AG09309 (cell line): ENCODE data around the gene ATG10.
"Not testable (repeated sequence)": the region's sequence is repeated elsewhere in the genome, so short reads cannot be mapped to it uniquely, and the experiment has no call there.

ENCODE experiments used
- DNase-seq: peaks from one replicate; pipeline ENCODE4 v3.0.0-alpha.2; 2010; ENCODE audit warnings: low read depth
- H3K4me3 ChIP-seq: 2 replicates; pipeline ENCODE4 v1.5.1; 2011; ENCODE audit warnings: mild to moderate bottlenecking, low read depth, low read length, moderate library complexity; ENCODE audit not compliant: control insufficient read depth
- CTCF ChIP-seq: IDR thresholded peaks from 2 replicates; pipeline ENCODE4 v1.5.1; 2011; ENCODE audit warnings: mild to moderate bottlenecking, low read depth, low read length, inconsistent platforms; ENCODE audit not compliant: insufficient read depth, control insufficient read depth; ENCODE audit errors: missing control alignments

Gene ATG10

GRCh38 chr5:82109013-82109412 lies 137.2 kb downstream of the ATG10 start:
- no peak for DNase-seq
- TF ChIP-seq CTCF: no peak
- H3K4me3 ChIP-seq: no peak overlapping the region

GRCh38 chr5:82109915-82110314 lies 138.1 kb downstream of the ATG10 start:
- not testable (repeated sequence) for H3K4me3 ChIP-seq, DNase-seq

- DNase-seq: peak; percentile 14
- no peak overlapping the region for H3K4me3 ChIP-seq
- TF ChIP-seq CTCF: no peak
Observed at GRCh38 chr5:82111191-82111590, 139.4 kb downstream of the ATG10 start.

GRCh38 chr5:82115858-82116257 lies 144.0 kb downstream of the ATG10 start:
- DNase-seq: no peak
- no peak for TF ChIP-seq CTCF
- no peak overlapping the region for H3K4me3 ChIP-seq

- no peak for TF ChIP-seq CTCF
- no peak overlapping the region for H3K4me3 ChIP-seq
- no peak for DNase-seq
Observed at GRCh38 chr5:82119889-82120288, 148.1 kb downstream of the ATG10 start.

- TF ChIP-seq CTCF: no peak
- no peak overlapping the region for H3K4me3 ChIP-seq
- no peak for DNase-seq
Observed at GRCh38 chr5:82129723-82130285, 158.0 kb downstream of the ATG10 start.

GRCh38 chr5:82130602-82131001 lies 158.8 kb downstream of the ATG10 start:
- DNase-seq: no peak
- no peak for TF ChIP-seq CTCF
- no peak overlapping the region for H3K4me3 ChIP-seq
